HepG2 (cell line): ENCODE results near the gene AP5Z1. TPM values are rescaled to one million over a fixed set of nuclear protein-coding genes. Genes with fewer than 3 reads are reported as not detected.

Experiments
- KLF9 ChIP-seq: IDR thresholded peaks from 2 replicates; pipeline ENCODE4 v1.6.1; 2016; ENCODE audit warnings: low read depth
- NPAS2 ChIP-seq: sonication (generic); formaldehyde crosslinking; IDR thresholded peaks from 2 replicates; pipeline ENCODE4 v1.8.0; 2022; ENCODE audit warnings: mild to moderate bottlenecking, missing genetic modification reagents, borderline replicate concordance
- microRNA-seq: library from miRNA; unstranded; fragments of <30 nt; microRNA quantifications from one replicate; pipeline ENCODE4, GENCODE V29; 2020
- polyA plus RNA-seq, 8 experiments: library from polyadenylated mRNA; depleted of rRNA in 3 of 8; stranded (reverse) in 7 of 8; unstranded in 1 of 8; fragments of >200 nt; fragmentation: Illumina TruSeq in 4 of 8; extraction: Trizol in 4 of 8; gene quantifications; 2 replicates each; pipeline versions ENCODE4 v1.2.1 to v1.2.3, GENCODE V29; 2011 to 2016; ENCODE audit warnings: low read depth in 4 of 8, missing spikeins in 1 of 8, mixed read lengths in 1 of 8; ENCODE audit not compliant: insufficient read depth in 1 of 8
- small RNA-seq, 3 experiments: library from RNA; depleted of rRNA; stranded (forward); fragments of <200 nt; gene quantifications; one replicate each; pipeline ENCODE3, GENCODE V24; 2012; ENCODE audit warnings: low read depth in 2 of 3, low replicate concordance in 1 of 3; ENCODE audit not compliant: insufficient read length in 3 of 3, insufficient read depth in 2 of 3
- total RNA-seq, 5 experiments: library from RNA; depleted of rRNA; stranded (reverse); fragments of >200 nt; fragmentation: Illumina TruSeq; extraction: Trizol; gene quantifications; 2 replicates each; pipeline ENCODE4 v1.2.3, GENCODE V29; 2016; ENCODE audit warnings: low read depth in 1 of 5

AP5Z1 gene
- total and polyA plus RNA-seq, 2 of the 13 experiments (the other 11 are each of a cell fraction or from before 2014, with no cell fraction given), result 9.3 to 15.1 TPM

- no peak for TF ChIP-seq NPAS2 (CRISPR knock-in tag)
- no peak for TF ChIP-seq KLF9 (CRISPR knock-in tag)
Observed at GRCh38 chr7:4840079-4840501, 64.7 kb downstream of the AP5Z1 start (continued).

Small RNAs within 50 kb of the gene (microRNA-seq; reads per million reads assigned to microRNA genes)
- not detected for gene MIR4656

Small RNAs within 50 kb of the gene (small RNA-seq; reads per million reads assigned to genes)
- 0 reads per million in 3 experiments for gene MIR4656
- 0 reads per million in 3 experiments for gene RF00019

Other genes starting within 250 kb of the AP5Z1 start
- 8.8 and 9.7 TPM in 2 replicates for gene FOXK1, start 93.3 kb upstream of the AP5Z1 start, total RNA-seq (2016; rRNA removed; fragmentation: Illumina TruSeq; extraction: Trizol)
- 4.6 and 4.7 TPM in 2 replicates for gene FOXK1, start 93.3 kb upstream of the AP5Z1 start, polyA plus RNA-seq (2011; rRNA removed)
- gene PAPOLB, start 86.4 kb downstream of the AP5Z1 start, total RNA-seq (2016; rRNA removed; fragmentation: Illumina TruSeq; extraction: Trizol), result not detected in 2 replicates
- gene PAPOLB, start 86.4 kb downstream of the AP5Z1 start, polyA plus RNA-seq (2011; rRNA removed), result not detected in 2 replicates
- 0.09 and 0.52 TPM in 2 replicates for gene RADIL, start 108.1 kb downstream of the AP5Z1 start, total RNA-seq (2016; rRNA removed; fragmentation: Illumina TruSeq; extraction: Trizol)
- 0.05 TPM in 2 replicates for gene RADIL, start 108.1 kb downstream of the AP5Z1 start, polyA plus RNA-seq (2011; rRNA removed)
- gene MMD2, start 183.6 kb downstream of the AP5Z1 start, total RNA-seq (2016; rRNA removed; fragmentation: Illumina TruSeq; extraction: Trizol), result not detected in 2 replicates
- gene MMD2, start 183.6 kb downstream of the AP5Z1 start, polyA plus RNA-seq (2011; rRNA removed), result not detected in 2 replicates